ENCODE measurements around the gene KCNIP3.

KCNIP3 gene

DNA sequence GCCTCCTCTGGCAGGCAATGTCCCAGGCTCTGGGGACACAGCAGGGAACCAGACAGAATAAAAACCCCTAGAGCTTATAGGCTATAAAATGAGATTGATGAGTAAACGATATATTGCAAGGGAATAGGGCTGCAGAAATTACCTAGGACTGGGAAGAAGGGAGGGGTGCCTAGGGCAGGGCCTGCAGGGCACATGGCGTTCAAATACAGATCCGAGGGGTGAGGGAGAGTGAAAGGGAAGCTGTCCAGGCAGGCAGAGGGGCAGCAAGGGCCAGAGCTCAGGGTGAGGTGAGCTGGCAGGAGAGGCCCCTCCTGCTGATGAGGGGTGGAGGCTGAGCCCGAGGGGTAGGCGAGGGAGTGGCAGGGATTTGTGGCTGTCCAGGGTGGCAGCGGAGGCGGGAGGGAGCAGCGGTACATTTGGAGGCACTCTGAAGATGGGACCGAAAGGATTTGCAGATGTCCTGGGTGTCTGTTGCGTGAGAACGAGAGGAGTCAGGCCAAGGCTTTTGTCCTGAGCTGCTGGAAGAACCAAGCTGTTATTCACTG lies 33.7 kb downstream of the KCNIP3 start:
- DNase-seq, result no peak

DNA sequence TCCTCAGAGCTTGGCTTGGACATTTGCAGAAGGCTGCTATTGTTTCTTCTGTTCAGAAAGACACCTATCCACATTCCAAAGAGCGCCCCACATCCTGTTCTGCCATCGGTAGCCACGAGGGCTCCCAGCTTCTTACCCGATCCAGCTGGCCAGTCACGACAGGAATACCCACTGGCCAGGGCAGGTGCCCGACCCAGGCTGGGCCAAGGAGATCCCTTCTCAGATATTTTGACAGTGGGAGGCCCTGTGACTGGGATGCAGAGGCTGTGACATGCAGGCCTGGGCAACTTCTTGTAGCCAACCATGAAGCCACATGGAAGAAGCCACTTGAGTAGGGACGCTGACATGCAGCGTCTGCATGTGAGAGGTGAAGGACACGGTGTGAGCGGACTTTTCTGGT lies 34.5 kb downstream of the KCNIP3 start:
- DNase-seq, result no peak

DNA sequence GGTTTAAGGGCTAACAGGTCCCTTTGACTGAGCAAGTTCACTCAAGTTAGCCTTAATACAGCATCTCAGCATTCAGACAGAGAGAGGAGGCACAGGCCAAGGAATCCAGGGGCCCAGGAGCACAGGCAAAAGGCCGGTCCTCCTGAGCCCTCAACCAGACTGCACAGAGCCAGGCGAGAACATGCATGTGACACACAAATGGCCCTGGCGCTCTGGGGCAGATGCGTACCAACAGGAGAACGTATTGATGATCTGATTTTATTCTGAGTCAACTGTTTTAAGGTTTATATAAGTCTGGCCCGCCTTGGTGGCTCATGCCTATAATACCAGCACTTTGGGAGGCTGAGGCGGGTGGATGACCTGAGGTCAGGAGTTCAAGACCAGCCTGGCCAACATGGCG lies 34.9 kb downstream of the KCNIP3 start:
- no peak for DNase-seq

DNA sequence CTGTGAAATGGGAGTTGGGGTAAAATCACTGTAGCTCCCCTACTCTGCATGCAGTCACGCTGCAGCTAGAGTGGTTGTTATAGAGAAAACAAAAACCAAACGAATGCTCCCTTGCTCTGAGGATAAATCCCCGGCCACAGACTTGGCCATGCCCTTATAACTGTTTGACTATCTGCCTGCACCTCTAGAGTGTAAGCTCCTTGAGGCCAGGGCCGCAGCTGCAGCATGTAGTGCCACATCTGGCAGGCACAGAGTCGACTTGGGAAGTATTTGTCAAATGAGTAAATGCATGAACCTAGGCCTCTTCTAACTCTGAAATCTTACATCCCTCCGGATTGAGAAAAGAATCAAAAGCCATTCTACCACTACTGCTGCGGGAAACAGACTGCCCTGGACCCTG lies 35.9 kb downstream of the KCNIP3 start:
- DNase-seq, result no peak

DNA sequence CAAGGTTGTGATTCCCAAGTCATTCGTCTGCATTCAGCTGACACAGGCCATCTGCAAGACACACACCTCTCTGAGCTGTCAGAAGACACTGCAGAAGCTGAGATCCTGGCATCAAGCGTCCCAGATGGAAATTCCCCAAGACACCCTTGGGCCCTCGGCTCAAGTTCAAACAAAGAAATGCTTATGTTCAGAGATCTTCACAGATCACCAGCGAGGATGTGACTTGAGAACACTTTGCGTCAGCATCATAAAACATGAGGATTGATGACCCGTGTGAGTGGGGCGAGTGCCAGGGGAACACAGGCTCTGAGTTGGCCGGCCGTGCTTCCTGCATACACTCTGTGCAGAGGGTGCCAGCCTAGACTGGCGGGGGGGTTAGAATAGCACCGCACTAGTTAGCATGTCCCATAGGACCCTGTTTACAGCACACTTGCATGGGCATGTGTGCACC lies 36.8 kb downstream of the KCNIP3 start:
- DNase-seq, result no peak

DNA sequence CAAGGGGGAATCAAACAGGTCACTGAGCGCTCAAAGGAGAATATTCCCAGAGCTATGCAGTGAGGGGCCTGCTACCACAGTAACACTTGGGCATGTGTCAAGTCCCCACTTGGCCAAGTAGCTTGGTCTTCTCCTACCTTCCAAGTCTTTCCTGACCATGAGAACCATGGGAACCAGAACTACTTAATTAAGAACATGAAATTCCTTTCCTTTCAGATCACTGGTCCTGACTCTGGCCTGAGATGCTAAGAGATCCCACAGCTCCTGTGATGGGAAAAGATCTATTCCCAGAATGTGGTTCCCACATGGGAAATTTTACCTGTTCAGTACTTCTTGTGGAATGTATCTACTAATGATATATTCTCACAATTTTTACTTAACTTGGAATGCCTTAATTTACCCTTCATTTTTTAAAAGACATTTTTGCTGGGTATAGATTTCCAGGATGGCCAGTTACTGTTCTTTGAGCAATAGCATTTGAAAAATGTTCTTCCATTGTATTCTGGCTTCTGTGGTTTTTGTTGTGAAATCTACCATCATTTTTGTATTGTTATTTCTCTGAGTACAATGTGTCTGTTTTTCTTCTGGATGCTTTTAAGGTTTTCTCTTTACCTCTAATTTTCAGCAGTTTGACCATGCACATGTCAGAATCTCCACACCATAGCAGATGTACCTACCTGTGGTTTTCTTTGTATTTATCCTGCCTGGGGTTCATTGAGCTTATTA lies 37.9 kb downstream of the KCNIP3 start:
- no peak for DNase-seq

DNA sequence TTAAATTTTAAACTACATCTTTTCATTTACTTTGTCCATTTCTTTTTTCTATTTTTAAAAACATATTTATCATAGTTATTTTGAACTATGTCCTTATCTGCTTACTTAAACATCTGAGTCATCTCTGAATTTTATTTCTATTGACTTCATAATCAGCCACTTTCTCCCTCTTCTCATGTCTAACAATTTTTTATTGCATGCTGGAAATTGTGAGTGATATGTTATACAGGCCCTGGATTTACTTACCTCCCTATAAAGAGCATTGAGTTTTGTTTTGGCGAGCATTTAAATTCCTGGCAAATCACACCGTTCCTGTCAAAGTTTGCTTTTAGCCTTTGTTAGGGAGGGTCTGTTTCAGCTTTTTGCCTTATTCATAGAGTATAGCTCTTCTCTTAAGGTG lies 39.3 kb downstream of the KCNIP3 start:
- DNase-seq, result no peak

DNA sequence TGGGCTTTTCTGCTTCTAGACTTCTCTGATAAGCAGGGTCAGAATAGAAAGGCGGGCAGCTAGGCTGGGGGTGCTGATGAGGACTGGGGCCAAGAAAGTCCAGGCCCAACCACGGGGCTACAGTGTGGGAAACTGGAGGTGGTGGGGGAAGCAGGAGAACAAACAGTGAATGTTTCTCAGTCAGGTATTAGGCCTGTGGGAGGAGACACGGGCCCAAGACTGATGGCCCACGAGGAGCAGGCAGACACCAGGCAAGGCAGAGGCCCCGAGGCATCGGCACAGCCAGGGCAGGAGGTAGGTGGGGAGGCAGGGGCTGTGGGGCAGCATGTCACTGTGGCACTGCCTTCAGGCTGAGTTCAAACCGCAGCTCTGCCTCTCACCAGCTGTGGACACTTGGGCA lies 40.7 kb downstream of the KCNIP3 start:
- DNase-seq, result no peak

DNA sequence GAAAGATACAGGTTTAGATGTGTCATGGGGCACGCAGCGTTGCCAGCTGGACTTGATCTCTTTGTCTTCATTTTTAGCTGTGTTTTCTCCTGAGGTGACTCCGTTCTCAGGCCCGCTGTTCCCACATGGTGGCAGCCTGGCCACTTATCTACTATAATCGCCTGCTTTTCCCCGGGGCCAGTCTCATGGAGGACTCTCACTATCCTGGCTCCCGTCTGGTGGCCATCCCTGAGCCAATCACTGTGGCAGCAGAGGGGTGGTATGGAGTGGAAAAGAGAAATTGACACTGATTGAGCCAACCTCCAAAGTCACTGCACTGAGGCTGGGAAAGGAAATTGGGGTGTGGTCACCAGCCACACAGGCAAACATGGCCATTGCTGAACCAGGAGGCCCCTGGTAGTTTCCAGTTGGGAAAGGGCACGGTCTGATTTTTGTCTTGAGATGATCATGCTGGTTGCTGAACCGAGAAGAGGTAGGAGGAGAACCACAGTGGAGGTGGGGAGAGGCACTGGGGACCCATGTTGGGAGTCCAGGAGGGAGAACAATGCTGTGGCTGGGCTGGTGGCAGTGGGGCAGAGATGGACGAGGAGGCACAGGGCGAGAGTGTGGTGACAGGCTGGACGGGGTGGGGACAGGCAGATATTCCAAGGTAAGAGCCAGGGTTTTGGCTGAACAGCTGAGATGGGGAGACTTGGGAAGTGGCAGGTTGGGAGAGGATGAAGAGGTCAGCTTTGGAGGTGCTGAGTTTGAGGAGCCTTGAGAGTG lies 45.6 kb downstream of the KCNIP3 start:
- no peak for DNase-seq

DNA sequence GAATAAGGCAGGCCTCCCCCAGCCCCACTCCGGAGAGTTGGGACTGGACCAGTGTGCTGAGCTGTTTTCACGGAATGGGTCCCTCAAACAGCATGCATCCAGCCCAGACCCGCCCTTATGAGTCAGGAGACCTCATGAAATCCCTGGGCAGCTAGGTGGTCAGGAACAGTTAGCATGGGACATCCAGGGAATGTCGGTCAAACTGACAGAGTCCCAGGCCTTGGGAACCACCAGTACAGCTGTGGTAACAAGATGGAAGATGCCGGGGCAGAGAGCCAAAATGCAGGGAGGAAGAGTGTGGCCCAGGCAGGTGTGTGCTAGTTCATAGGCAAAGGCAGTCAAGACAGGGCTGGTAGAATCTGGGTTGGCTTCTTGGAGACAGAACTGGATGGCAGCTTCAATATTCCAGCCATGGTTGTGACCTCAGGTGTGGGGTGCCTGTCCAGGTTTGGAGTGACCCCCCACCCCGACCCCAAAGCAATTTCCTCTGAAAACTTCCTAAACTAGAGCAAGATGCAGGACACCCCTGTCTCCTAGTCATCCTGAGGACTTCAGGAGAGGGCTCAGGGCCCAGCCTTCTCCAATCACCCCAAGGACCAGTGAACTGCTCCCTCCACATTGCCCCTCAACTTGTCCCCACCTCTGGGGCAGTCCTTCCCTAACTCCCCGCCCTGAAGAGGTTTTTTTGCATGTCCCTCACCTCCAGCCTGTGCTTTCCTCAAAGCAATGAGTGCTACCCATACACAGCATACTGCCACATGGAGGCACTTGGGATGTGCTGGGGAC lies 46.5 kb downstream of the KCNIP3 start:
- no peak for DNase-seq

DNA sequence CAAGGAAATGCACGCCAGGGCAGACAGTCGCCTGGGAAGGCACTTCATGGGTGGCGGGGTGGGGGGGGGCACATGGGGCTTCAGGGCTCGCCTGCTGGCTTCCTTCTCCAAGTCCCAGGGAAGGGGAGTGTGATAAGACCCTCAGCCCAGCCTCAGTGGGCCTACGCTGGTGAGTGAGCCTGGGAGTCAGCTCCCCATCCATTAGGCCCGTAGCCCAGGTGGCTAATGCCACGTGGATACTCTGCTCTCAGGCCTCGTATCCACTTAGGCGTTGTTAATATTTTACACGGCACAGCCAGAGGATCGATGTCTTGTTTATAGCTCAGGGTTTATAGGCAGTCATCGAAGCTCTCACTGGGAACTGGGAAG lies 47.1 kb downstream of the KCNIP3 start:
- DNase-seq, result no peak

DNA sequence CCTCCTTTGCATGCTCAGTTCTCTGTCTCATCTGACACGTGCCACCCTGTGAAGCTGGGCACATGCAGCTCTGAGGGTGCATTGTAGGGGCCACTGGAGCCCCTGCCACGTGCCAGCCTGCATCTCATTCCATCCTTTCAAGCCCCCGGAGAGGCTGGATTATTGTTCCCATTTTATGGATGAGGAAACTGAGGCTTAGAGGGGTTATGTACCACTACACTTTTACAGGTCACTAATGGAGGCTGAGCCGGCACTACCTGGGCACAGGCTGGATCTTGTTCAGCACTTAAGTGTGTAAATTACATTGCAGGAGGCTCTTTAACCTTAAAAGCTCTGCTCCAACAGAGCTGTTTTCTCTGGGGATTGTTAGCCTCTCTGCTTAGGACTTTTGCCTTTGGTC lies 47.5 kb downstream of the KCNIP3 start:
- no peak for DNase-seq

DNA sequence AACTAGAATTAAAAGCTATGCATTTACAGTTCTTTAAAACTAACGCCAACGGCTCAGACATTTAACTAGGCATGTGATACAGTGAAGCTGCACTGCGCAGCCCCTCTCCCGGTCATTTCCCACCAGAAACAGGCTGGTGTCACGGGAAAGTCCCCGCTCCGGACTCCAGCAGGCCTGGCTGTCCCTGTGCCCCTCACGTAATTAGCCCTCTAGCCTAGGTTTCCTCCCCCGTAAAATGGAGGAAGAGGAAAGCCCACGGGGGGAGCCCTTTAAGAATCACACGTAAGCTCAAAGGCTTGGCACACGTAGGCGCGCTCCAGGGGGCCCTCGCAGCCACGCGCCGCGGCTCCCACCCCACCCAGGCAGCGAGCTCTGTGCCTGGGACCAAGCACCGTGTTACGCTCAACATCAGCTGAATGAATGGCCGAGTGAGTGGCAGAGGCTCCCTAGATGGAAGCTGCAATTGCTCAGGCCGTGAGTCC lies 48.0 kb downstream of the KCNIP3 start:
- no peak for DNase-seq

DNA sequence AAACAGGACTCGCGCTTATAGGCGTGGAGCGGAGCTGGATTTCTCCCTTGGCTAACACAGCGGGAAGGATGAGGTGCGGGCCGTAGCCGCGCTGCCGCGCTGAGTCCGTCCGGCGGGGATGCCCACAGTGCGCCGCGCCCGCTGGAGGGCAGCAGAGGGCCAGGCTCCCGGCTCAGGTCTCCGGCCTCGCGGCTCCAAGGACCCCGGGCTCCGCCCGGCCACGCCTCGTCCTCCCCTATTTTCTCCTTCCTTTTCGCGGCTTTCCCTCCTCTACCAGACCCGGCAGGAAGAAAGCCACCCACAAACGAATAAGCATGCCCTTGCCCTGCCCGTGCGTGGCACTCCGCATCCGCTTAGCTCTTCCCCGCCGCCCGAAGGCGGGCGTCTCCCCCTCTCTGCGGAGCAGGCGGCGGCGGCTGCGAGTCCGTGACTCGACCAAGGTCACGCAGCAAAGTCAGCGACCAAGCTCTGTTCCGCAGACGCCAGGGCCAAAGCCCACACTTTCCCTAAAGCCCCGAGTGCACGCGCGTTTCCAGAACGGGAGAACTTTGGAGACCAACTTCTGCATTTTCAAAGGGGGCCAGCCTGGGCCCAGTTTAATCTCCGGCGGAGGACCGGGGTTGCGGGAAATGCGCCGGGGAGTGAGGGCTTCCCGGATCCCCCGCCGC lies 48.5 kb downstream of the KCNIP3 start:
- DNase-seq, result peak; percentile 72

DNA sequence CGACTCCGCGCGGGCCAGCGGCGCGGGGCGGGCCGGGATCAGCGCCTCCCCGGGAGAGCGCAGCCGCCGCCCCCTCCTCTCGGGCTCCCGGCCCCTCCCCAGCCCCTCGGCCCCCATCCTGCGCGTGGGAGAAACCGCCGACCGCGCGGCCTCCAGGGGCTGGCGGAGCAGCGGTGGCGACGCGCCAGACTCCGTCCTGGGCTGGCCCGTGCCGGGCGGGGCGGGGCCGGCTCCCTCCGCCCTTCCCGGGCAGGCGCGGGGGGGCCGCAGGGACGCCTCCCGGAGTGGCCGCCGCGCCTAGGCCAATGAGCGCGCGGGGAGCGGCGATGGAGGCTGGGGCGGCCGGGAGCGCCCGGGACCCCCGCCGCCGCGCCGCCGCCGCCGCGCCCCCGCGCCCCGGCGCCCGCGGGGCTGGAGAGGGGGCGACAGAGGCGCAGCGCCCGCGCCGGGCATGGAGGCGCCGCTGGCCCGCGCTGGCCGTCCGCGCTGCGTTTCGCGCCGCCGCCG lies 49.1 kb downstream of the KCNIP3 start:
- no peak for DNase-seq

DNA sequence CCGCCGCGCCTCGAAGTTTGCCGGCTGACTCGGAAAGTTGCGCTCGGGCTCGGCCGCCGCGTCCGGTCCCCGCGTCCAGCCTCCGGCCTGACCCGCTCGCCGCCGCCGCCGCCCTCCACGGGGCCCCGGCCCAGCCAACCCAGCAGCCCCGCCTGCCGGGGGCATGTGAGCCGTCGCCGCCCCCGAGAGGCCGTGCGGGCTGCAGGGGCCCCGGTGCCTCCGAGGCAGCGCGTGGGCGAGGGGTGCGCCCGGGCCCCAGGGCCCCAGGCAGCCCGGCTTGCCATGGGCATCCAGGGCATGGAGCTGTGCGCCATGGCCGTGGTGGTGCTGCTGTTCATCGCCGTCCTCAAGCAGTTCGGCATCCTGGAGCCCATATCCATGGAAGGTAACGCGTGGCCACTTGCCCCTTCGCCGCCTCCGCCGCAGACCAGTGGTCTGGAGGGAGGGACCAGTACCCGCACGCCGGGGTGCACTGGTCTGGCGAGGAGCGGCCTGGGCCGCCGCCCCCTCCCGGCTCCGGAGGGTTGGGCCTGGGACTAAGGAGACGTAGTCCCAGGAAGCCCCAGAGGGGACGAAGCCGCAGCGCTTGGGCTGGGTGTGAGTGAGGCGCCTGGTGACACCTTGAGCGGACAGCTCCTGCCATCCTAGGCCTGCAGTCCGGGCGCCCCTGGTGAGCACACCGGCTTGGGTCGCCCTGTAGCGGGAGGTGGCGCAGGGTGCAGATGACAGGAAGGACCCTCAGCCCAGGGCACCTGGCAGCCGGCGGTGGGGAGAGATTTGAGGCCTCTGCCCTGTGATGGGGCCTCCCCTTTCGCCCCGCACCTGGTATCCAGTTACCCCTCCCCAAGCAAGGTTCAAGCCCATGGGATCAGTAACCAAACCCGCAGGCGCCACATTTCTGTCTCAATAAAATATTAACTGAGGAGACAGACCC lies 49.9 kb downstream of the KCNIP3 start:
- DNase-seq, result no peak

DNA sequence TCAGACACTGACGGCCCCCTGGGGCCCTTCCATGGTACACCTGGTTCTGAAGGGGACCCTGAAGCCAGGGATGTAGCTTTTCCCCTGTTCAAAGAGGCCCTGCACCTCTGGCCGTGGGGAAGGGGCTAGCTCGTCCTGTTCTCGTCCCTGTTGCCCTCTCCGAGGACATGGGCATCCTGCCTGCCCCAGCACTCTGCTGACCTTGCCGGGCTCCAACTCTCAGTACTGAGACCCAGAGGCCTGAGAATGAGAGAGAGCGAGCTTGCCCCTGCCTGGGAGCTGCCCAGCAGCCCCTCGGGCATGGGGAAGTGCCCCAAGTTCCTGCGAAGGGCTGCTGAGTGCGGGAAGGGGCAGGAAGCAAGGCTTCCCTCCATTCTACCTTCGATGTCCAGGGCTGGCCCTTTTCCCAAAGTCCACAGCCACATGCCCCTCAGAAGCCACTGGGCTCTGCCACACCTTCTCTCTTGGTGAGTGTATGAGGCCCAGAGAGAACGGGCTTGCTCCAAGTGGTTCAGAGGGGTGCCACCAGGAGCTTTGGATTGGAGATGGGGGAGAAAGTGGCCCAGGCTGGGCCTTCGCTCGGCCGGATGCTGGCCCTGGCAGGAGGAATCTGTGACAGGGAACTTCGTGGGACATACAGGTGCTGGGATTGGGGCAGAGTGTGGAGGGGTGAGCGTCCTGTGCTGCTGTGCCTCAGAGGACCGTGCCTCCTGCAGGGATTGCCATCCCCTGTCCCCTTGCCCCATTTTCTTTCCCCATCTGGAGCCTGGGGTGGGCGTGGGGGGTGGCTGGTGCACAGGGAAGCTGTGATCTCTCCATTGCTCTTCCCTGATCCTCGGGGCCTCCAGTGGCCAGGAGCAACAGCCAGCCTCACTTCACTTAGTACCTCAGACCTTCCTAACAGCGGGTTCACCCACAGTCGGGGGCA lies 50.8 kb downstream of the KCNIP3 start:
- DNase-seq, result no peak

DNA sequence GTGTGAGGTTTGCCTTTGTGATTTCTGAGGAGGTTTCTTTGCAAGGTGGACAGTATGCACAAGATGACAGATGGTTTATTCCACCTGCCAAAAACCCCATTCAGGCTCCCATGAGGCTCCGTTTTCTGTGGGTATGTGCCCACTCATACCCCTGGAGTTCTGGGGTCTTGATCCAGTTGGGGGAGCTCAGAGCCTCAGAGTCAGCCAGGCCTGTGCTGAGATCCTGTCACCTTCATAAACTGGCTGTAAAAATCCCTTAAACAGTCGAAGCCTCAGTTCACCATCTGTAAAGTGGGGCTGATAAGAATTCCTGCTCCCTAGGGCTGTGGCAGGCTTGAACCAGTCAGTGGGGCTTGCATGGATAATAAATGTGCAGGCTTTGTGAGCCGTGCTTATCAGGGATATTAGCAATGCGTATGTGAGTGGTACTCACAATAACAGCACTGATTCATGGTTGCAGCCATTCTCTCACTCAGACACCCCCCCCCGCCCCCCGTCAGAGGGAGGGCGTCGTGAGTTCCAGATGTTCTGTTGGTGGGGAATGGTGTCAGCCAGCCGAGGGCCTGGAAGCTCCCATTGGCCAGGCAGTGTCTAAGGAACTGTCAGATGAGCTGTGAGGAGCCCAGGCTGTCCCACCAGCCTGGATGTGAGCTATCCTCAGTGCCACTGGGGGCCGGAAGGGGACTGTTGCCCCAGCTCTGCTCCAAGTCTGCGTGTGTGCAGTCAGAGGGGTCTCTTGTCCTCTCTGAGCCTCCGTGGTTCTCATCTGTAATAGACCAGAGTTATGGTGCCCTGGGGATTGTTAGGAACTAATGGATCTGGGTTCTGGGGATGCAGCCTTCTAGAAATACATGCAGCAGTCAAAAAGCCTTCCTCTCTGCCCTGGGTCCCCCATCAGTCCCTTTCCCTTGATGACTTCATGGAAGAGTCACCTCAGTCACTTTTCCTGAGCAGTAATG lies 51.7 kb downstream of the KCNIP3 start:
- no peak for DNase-seq
